Left ventricle myocardium inferior (tissue), 1 donor: ENCODE measurements around the gene KLC1. TPM values are rescaled to one million over a fixed set of nuclear protein-coding genes. Genes with fewer than 3 reads are reported as not detected.
"Not testable (repeated sequence)": the region's sequence is repeated elsewhere in the genome, so short reads cannot be mapped to it uniquely, and the experiment has no call there.

ENCODE experiments used
- DNase-seq: peaks from one replicate; pipeline ENCODE4 v3.0.0-alpha.2; 2020
- H3K27ac ChIP-seq: fragments of 200-600 bp; replicated peaks from 2 replicates; pipeline ENCODE4 v1.8.0; 2021
- H3K27me3 ChIP-seq: fragments of 200-600 bp; 2 replicates; pipeline ENCODE4 v1.8.0; 2021; ENCODE audit warnings: low read depth
- H3K36me3 ChIP-seq: fragments of 200-600 bp; 2 replicates; pipeline ENCODE4 v1.8.0; 2021
- H3K4me1 ChIP-seq: fragments of 200-600 bp; 2 replicates; pipeline ENCODE4 v1.8.0; 2021
- H3K4me3 ChIP-seq: fragments of 200-600 bp; 2 replicates; pipeline ENCODE4 v1.8.0; 2021; ENCODE audit warnings: mild to moderate bottlenecking, moderate library complexity
- H3K9me3 ChIP-seq: fragments of 200-600 bp; replicated peaks from 2 replicates; pipeline ENCODE4 v1.8.0; 2021
- intact Hi-C: fragments of 100-400 bp; cut with micrococcal nuclease; formaldehyde crosslinking; loops from one replicate; pipeline ENCODE4 v1.11.0; 2022
- total RNA-seq: library from RNA; stranded (reverse); fragmentation: NEBNext Ultra II Directional; extraction: Animal tissue kit (Norgen Biotek cat#: 25700); gene quantifications from one replicate; pipeline ENCODE4 v1.2.1, GENCODE V29; 2021
- TF ChIP-seq, protein P1 (sequence below): fragments of 200-600 bp; IDR thresholded peaks from 2 replicates; pipeline ENCODE4 v1.8.0; 2021; ENCODE audit warnings: antibody characterized with exemption, mild to moderate bottlenecking, borderline replicate concordance
- donor health status: DM: no; HTN: yes; CAD: no; lungs with severe emphysema.

Gene KLC1
- total RNA-seq, 1 donor from 2014 or later, result 137 TPM

DNA sequence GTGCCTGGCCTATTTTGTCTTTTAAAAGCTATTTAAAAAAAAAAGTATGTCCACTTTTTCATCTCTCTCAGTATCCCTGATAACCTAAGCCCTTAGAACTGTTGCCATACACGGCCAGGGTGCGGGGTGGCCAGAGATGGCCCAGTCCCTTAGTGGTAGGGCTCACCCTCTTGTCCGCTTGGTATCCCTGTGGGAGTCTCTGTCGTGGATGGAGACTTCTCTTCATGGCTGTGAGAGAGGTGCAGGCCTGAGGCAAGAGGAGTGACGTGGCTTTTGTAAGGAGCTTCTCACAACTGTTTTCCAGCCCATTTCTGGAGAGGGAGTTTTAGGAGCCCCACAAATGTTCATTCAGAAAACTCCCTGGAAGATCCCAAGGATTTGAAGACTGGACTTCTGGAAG is 59.4 kb downstream of the KLC1 start:
- no peak for DNase-seq
- Histone ChIP-seq H3K9me3 (no peaks in the 10 kb centered on the region), H3K4me3 (no peak overlapping the region), H3K27ac (peak overlapping the region; percentile 33), H3K27me3 (no peaks in the 10 kb centered on the region), H3K36me3 (peaks cover 65% of the 10 kb centered on the region), H3K4me1 (peaks cover 63% of the 10 kb centered on the region)
- TF ChIP-seq, protein P1, sequence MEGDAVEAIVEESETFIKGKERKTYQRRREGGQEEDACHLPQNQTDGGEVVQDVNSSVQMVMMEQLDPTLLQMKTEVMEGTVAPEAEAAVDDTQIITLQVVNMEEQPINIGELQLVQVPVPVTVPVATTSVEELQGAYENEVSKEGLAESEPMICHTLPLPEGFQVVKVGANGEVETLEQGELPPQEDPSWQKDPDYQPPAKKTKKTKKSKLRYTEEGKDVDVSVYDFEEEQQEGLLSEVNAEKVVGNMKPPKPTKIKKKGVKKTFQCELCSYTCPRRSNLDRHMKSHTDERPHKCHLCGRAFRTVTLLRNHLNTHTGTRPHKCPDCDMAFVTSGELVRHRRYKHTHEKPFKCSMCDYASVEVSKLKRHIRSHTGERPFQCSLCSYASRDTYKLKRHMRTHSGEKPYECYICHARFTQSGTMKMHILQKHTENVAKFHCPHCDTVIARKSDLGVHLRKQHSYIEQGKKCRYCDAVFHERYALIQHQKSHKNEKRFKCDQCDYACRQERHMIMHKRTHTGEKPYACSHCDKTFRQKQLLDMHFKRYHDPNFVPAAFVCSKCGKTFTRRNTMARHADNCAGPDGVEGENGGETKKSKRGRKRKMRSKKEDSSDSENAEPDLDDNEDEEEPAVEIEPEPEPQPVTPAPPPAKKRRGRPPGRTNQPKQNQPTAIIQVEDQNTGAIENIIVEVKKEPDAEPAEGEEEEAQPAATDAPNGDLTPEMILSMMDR, result no peak
- intact Hi-C loops, result no loop called here

DNA sequence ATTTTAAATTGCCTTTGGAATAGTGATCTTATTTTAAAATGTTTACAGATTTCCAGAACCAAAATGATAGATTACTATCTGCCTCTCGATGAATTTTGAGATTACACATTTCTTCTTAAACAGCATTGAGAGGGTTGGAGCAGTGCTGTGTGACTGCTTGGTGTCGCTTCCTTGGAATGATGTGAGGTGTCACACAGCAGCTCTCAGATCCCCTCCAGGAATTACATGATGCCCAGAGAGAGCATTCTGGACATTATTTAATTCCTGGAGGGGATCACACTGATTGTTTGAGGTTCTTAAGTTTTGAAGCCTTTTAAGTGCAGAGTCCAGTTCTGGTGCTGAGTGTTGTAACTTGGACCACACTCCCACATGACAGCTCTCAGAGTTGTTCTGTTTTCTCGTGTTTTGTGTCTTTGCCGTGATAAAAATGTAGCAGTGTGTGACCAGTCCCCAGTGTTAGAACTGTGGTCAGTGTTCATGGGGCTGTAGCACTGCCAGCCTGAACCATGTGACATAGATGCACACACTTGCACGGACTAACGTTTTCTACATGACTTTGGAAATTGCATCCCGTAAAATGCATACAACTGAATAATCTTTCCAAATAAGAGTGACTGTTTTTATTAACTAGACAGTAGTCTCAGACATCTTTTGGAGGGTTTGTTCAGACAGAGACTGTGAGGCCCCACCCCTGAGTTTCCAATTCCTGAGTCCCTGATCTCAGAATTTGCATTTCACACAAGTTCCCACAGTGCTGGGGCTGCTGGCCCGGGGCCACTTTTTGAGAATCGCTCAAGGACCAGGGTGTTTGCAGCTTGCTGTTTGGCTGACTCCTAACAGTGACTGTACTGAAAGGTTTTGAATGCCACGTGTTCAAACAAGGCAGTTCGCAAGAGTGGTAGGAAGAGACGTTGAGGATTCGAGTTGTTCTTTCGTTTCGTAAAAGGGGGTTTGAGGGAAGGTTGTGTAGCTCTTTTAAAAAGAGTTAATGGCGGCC is 60.2 kb downstream of the KLC1 start:
- Histone ChIP-seq H3K9me3 (no peaks in the 10 kb centered on the region), H3K4me3 (no peak overlapping the region), H3K4me1 (peaks cover 56% of the 10 kb centered on the region), H3K27ac (peak overlapping the region; percentile 13), H3K36me3 (peaks cover 65% of the 10 kb centered on the region), H3K27me3 (no peaks in the 10 kb centered on the region)
- TF ChIP-seq, protein P1, result no peak
- peak; percentile 67 for DNase-seq
- intact Hi-C loops, result no loop called here

DNA sequence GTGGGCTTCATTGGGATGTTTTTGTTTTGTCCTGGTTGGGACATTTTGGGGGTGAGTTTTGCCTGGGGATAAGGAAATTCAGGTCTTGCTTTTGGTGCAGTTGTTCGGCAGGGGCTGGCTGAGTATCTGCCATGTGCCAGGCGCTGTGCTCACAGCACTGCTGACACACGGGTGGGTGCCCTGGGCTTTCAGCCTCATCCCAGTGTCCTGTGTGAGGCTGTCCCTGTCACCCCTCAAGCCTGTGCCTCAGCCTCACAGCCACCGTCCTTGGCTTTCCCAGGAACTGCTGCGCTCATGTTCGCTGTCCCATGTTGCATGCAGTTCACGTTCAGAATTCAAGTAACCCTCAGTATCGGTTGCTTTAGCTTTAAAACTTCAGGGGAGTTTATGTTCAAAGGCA is 61.3 kb downstream of the KLC1 start:
- peaks cover 65% of the 10 kb centered on the region for H3K36me3 ChIP-seq
- intact Hi-C loops, result no loop called here

DNA sequence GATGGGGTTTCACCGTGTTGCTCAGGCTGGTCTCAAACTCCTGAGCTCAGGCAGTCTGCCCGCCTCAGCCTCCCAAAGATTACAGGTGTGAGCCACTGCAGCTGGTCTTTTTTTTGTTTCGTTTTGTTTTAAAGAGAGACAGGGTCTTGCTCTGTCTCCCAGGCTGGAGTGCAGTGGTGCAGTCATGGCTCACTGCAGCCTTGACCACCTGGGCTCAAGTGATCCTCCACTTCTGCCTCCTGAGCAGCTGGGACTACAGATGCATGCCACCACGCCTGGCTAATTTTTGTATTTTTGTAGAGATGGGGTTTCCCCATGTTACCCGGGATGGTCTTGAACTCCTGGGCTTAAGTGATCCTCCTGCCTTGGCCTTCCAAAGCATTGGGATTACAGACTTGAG is 62.6 kb downstream of the KLC1 start:
- H3K27me3 ChIP-seq, H3K27ac ChIP-seq, intact Hi-C loops, DNase-seq, H3K9me3 ChIP-seq, H3K4me3 ChIP-seq: not testable (repeated sequence)
- peaks cover 47% of the 10 kb centered on the region for H3K4me1 ChIP-seq
- H3K36me3 ChIP-seq, result peaks cover 53% of the 10 kb centered on the region

More for the DNA sequence above, 61.3 kb downstream of the KLC1 start:
- no peak overlapping the region for H3K4me3 ChIP-seq
- H3K27ac ChIP-seq, result no peak overlapping the region
- DNase-seq, result no peak
- TF ChIP-seq, protein P1, result no peak
- peaks cover 46% of the 10 kb centered on the region for H3K4me1 ChIP-seq
- H3K9me3 ChIP-seq, result no peaks in the 10 kb centered on the region
- no peaks in the 10 kb centered on the region for H3K27me3 ChIP-seq

DNA sequence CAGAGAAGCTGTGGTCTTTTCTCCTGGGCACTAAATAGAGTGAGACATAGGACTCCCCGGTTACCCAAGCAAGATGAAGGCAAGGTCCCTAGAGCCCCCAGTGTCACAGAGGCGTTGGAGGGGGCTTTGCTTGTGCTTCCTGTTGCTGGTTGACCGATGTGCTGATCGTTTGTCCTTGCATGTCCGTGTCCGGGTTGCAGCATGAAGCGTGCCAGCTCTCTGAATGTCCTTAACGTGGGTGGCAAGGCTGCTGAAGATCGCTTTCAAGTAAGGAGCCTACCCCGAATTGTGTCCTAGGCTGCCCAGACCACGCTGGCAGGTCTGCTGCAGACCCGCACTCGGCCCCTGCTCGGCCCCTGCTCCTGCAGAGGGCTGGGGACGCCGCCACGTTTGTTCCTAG is 63.1 kb downstream of the KLC1 start:
- H3K4me3 ChIP-seq, result no peak overlapping the region
- H3K27me3 ChIP-seq, result no peaks in the 10 kb centered on the region
- TF ChIP-seq, protein P1, result no peak
- DNase-seq, result no peak
- no peaks in the 10 kb centered on the region for H3K9me3 ChIP-seq
- H3K36me3 ChIP-seq, result peaks cover 48% of the 10 kb centered on the region
- no peak overlapping the region for H3K27ac ChIP-seq
- intact Hi-C loops, result no loop called here
- peaks cover 47% of the 10 kb centered on the region for H3K4me1 ChIP-seq

DNA sequence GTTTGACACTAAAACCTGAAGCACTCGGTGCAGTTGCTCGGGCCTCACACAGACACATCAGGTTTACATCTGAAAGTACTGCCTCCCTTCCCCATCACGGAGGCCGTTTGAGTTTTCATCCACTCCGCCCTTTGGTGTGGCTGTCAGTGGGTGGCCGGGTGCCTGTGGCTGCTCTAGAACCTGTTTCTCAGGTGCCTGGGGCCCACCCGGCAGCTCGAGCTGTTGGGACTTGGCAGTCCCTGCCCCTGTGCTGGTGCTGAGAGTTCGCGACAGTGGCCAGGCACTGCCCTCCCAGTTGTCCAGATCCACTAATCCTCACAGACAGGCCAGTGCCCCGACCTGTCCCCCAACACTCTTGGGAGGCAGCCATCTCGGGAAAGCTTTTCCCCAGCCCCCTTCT is 63.9 kb downstream of the KLC1 start:
- intact Hi-C loops, result no loop called here
- Histone ChIP-seq H3K9me3 (no peaks in the 10 kb centered on the region), H3K27me3 (no peaks in the 10 kb centered on the region), H3K4me1 (peaks cover 49% of the 10 kb centered on the region), H3K27ac (no peak overlapping the region), H3K4me3 (no peak overlapping the region), H3K36me3 (peaks cover 53% of the 10 kb centered on the region)
- TF ChIP-seq, protein P1, result no peak
- DNase-seq, result no peak
